IPS-20b (cell line): ENCODE data around the gene KRT15.

Experiments
- H3K27ac ChIP-seq: one replicate; pipeline ENCODE4 v1.5.1; 2013; ENCODE audit warnings: low read length
- H3K27me3 ChIP-seq: 2 replicates; pipeline ENCODE4 v1.6.1; 2013; ENCODE audit warnings: mild to moderate bottlenecking, low read length, inconsistent platforms; ENCODE audit not compliant: insufficient read depth
- H3K36me3 ChIP-seq: 2 replicates; pipeline ENCODE4 v1.6.1; 2013; ENCODE audit warnings: low read depth, mild to moderate bottlenecking, inconsistent platforms, low read length, moderate library complexity; ENCODE audit not compliant: insufficient read depth
- H3K4me1 ChIP-seq: 2 replicates; pipeline ENCODE4 v1.6.1; 2013; ENCODE audit warnings: mild to moderate bottlenecking, control low read depth, inconsistent platforms, low read length, moderate library complexity; ENCODE audit not compliant: insufficient read depth
- H3K4me3 ChIP-seq: 2 replicates; pipeline ENCODE4 v1.5.1; 2013; ENCODE audit warnings: mild to moderate bottlenecking, low read length, inconsistent platforms
- H3K9ac ChIP-seq: 2 replicates; pipeline ENCODE4 v1.6.1; 2013; ENCODE audit warnings: low read depth, mild to moderate bottlenecking, inconsistent platforms, low read length, moderate library complexity
- H3K9me3 ChIP-seq: 2 replicates; pipeline ENCODE4 v1.6.1; 2013; ENCODE audit warnings: mild to moderate bottlenecking, low read depth, low read length, inconsistent platforms; ENCODE audit not compliant: insufficient read depth

Gene KRT15

DNA sequence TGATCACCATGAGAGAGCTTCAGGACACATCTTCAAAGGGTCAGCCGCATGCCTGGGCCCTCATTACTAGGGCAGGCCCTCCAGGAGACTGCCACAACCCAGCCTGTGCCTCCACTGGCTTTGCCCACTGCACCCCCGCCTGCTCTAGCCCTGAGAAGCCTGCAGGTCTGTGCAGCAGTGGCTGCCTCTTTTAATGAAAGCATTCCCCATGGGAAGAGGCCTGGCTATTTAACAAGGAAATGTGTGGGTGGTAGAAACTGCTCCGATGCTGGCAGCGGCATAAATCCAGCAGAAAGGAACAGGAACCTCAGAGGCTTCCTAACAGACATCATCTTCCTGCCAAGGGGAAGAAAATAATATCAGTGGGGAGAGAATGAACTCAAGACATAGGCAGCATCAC, 51.1 kb downstream of the KRT15 start:
- Histone ChIP-seq H3K4me3 (no peak overlapping the region), H3K4me1 (no peaks in the 10 kb centered on the region), H3K27ac (no peak overlapping the region), H3K9ac (no peak overlapping the region), H3K9me3 (no peaks in the 10 kb centered on the region; the same call in 1 of the 2 replicates), H3K36me3 (no peaks in the 10 kb centered on the region), H3K27me3 (no peaks in the 10 kb centered on the region)

DNA sequence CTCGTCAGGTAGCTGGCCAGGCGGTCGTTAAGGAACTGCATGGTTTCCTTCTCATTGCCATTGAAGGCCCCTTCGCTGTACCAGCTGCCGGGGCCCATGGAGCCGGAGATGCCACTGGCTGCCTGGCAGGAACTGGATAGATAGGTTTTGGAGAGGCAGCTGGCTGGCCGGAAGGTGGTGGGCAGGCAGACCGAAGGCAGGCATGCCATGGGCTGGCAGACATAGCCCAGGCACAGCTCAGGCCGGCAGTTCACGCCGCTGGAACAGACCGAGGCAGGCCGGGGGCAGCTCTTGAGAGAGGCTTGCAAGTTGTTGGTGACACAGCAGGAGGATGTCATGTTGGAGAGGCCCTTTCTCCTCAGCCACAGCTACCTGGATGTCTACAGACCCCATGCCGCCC, 51.7 kb downstream of the KRT15 start, which contains the start of gene KRT32:
Gene KRT32, minus strand, starts transcription at position 399 of the 400 bp plus-strand sequence. Its CDS starts 61 bp downstream, at position 338.
- no peak within 1 kb of the TSS for H3K9ac ChIP-seq
- no peak within 1 kb of the TSS for H3K27ac ChIP-seq
- no peaks in the 10 kb centered on the region for H3K27me3 ChIP-seq
- no peaks in the 10 kb centered on the region for H3K36me3 ChIP-seq
- H3K4me1 ChIP-seq: no peaks in the 10 kb centered on the region
- no peak within 1 kb of the TSS for H3K4me3 ChIP-seq
- H3K9me3 ChIP-seq: no peaks in the 10 kb centered on the region; the same call in 1 of the 2 replicates

DNA sequence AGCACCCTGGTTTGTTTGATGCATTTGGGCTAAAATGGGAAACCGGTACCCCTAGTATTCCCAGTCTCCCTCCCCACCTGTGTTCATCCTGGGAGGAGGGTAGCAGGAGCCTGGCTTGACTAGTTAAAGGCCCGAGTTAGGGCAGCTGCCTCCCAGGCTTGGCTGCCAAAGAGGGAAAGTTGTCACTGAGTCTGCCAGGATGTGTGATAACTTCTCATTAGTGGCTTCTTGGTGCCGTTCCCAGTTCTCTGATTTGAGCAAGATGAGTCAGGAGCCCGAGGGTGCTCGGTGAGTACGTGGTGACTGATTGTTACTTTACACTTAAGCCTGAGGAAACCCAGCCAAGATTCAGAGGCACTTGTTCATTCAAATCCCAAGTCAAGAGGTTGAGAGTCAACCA, 54.0 kb downstream of the KRT15 start:
- Histone ChIP-seq H3K4me1 (no peaks in the 10 kb centered on the region), H3K9ac (no peak overlapping the region), H3K36me3 (no peaks in the 10 kb centered on the region), H3K4me3 (no peak overlapping the region), H3K27ac (no peak overlapping the region), H3K27me3 (no peaks in the 10 kb centered on the region), H3K9me3 (no peaks in the 10 kb centered on the region)

DNA sequence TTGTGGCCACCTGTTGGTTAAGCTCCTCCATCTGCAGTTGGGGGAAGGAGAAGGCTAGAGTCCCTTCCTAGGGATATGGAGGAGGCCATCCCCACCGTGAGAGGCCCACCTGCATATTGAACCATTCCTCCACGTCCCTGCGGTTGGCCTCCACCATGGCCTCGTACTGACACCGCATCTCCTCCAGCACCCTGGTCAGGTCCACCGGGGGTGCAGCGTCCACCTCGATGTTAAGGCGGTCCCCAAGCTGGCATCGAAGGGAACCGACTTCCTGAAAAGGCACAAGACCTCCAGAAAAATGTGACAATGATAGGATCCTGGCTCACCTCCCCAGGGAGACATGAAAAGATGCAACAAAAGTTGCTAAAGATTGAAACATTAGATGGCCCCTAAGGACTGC, 54.5 kb downstream of the KRT15 start:
- no peak overlapping the region for H3K9ac ChIP-seq
- no peak overlapping the region for H3K27ac ChIP-seq
- no peaks in the 10 kb centered on the region for H3K36me3 ChIP-seq
- H3K4me1 ChIP-seq: no peaks in the 10 kb centered on the region
- no peaks in the 10 kb centered on the region for H3K9me3 ChIP-seq
- H3K4me3 ChIP-seq: no peak overlapping the region
- no peaks in the 10 kb centered on the region for H3K27me3 ChIP-seq

DNA sequence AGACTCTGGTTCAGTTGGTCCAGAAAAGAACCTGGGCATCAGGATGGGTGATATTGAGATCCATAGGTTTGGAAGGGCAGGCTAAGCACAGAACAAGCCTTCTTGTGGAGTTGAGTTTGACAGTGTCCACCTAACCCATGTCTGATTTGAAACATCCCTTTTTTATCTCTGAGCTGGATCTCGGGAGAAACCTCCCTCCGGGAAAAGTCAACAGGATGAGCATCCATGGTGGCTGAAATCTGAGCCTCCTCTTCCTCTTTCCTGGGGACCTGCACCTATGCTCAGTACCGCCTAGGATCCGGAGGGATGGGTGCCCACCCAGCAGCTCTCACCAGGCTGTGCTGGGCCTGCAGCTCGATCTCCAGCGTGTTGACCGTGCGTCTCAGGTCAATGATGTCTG, 54.9 kb downstream of the KRT15 start:
- Histone ChIP-seq H3K27ac (no peak overlapping the region), H3K9me3 (no peaks in the 10 kb centered on the region), H3K4me3 (no peak overlapping the region), H3K9ac (no peak overlapping the region), H3K27me3 (no peaks in the 10 kb centered on the region), H3K4me1 (no peaks in the 10 kb centered on the region), H3K36me3 (no peaks in the 10 kb centered on the region)
